ENCODE data around the gene ZNF486. TPM values are rescaled to one million over a fixed set of nuclear protein-coding genes. Genes with fewer than 3 reads are reported as not detected.
"Not testable (repeated sequence)": the region's sequence is repeated elsewhere in the genome, so short reads cannot be mapped to it uniquely, and the experiment has no call there.

ZNF486 gene
- total RNA-seq, 6 experiments from 2014 or later = 2.1 to 2.8 (median 2.4) TPM

- H3K27ac Mint-ChIP-seq = peak overlapping the region; percentile 84
- peak; percentile 8 for DNase-seq
- peak overlapping the region; percentile 94 for H3K4me3 Mint-ChIP-seq
- no peaks in the 10 kb centered on the region; the same call in none of the 2 replicates for H3K27me3 Mint-ChIP-seq (ENCODE audit: insufficient read depth)
- H3K4me1 Mint-ChIP-seq (ENCODE audit: low read depth) = no peaks in the 10 kb centered on the region; the same call in 1 of the 2 replicates
- no peak for TF ChIP-seq CTCF (IDR thresholded peaks at IDR 0.05)
- H3K9me3 Mint-ChIP-seq = peaks cover 54% of the 10 kb centered on the region
- H3K36me3 Mint-ChIP-seq (ENCODE audit: low read depth) = peaks cover 24% of the 10 kb centered on the region
Measured at GRCh38 chr19:20237773-20238623, 71.0 kb downstream of the ZNF486 start.

GRCh38 chr19:20243629-20244028 lies 76.6 kb downstream of the ZNF486 start:
- TF ChIP-seq CTCF (IDR thresholded peaks at IDR 0.05) = no peak
- no peaks in the 10 kb centered on the region for H3K4me1 Mint-ChIP-seq (ENCODE audit: low read depth)
- H3K9me3 Mint-ChIP-seq = peaks cover 43% of the 10 kb centered on the region
- H3K27me3 Mint-ChIP-seq (ENCODE audit: insufficient read depth) = no peaks in the 10 kb centered on the region; the same call in 1 of the 2 replicates
- no peaks in the 10 kb centered on the region for H3K36me3 Mint-ChIP-seq (ENCODE audit: low read depth)
- H3K27ac Mint-ChIP-seq = no peak overlapping the region
- no peak for DNase-seq
- H3K4me3 Mint-ChIP-seq = no peak overlapping the region

- no peak overlapping the region for H3K4me3 Mint-ChIP-seq
- H3K36me3 Mint-ChIP-seq (ENCODE audit: low read depth) = no peaks in the 10 kb centered on the region
Measured at GRCh38 chr19:20244356-20244755, 77.3 kb downstream of the ZNF486 start.

GRCh38 chr19:20245309-20245708 lies 78.3 kb downstream of the ZNF486 start:
- TF ChIP-seq CTCF (IDR thresholded peaks at IDR 0.05) = no peak
- Mint-ChIP-seq H3K4me1 (ENCODE audit: low read depth) (no peaks in the 10 kb centered on the region), H3K27me3 (ENCODE audit: insufficient read depth) (no peaks in the 10 kb centered on the region; the same call in 1 of the 2 replicates), H3K9me3 (peaks cover 34% of the 10 kb centered on the region), H3K27ac (no peak overlapping the region), H3K36me3 (ENCODE audit: low read depth) (no peaks in the 10 kb centered on the region), H3K4me3 (no peak overlapping the region)
- DNase-seq = no peak

More at GRCh38 chr19:20244356-20244755, 77.3 kb downstream of the ZNF486 start:
- peaks cover 39% of the 10 kb centered on the region for H3K9me3 Mint-ChIP-seq
- DNase-seq = no peak
- H3K27me3 Mint-ChIP-seq (ENCODE audit: insufficient read depth) = no peaks in the 10 kb centered on the region; the same call in 1 of the 2 replicates
- H3K27ac Mint-ChIP-seq = no peak overlapping the region
- H3K4me1 Mint-ChIP-seq (ENCODE audit: low read depth) = no peaks in the 10 kb centered on the region
- no peak for TF ChIP-seq CTCF (IDR thresholded peaks at IDR 0.05)

DNA sequence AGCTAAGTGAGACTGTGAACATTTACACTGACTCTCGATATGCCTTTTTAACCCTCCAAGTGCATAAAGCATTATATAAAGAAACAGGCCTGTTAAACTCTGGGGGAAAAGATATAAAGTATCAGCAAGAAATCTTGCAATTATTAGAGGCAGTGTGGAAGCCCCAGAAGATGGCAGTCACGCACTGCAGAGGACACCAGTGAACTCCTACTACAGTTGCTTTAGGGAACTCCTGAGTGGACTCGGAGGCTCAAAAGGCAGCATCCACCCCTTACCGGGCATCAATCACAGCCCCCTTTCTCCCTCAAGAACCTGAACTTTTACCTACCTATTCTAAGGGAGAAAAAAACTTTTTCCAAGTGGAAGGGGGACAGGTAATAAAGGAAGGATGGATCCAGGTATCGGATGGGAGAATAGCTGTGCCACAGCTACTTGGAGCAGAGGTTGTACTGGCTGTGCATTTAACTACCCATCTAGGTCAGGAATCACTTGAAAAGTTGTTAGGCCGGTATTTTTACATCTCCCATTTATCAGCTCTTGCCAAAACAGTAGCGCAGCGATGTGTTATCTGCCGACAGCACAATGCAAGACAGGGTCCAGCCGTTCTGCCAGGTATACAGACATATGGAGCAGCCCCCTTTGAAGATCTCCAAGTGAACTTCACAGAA lies 80.1 kb downstream of the ZNF486 start:
- peak; percentile 35; the same call in 1 of the 2 replicates for TF ChIP-seq CTCF (IDR thresholded peaks at IDR 0.05)
- DNase-seq = no peak
- no peaks in the 10 kb centered on the region for H3K4me1 Mint-ChIP-seq (ENCODE audit: low read depth)
- no peaks in the 10 kb centered on the region for H3K36me3 Mint-ChIP-seq (ENCODE audit: low read depth)
- H3K27me3 Mint-ChIP-seq (ENCODE audit: insufficient read depth) = no peaks in the 10 kb centered on the region; the same call in 1 of the 2 replicates
- H3K4me3 Mint-ChIP-seq = no peak overlapping the region
- H3K27ac Mint-ChIP-seq = no peak overlapping the region
- H3K9me3 Mint-ChIP-seq = peaks cover 35% of the 10 kb centered on the region

DNA sequence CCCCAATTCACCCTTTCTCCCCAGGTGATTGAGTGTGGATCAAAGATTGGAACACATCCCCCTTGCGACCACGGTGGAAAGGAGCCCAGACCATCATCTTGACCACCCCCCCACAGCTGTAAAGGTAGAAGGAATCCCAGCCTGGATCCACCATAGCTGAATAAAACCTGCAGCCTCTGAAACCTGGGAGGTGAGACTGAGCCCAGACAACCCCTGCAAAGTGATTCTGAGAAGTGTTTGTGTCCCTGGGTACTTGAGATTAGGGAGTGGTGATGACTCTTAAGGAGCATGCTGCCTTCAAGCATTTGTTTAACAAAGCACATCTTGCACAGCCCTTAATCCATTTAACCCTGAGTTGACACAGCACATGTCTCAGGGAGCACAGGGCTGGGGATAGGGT lies 81.2 kb downstream of the ZNF486 start:
- H3K4me3 Mint-ChIP-seq; H3K27ac Mint-ChIP-seq; H3K27me3 Mint-ChIP-seq (ENCODE audit: insufficient read depth); H3K4me1 Mint-ChIP-seq (ENCODE audit: low read depth); H3K36me3 Mint-ChIP-seq (ENCODE audit: low read depth); DNase-seq: not testable (repeated sequence)
- peaks cover 31% of the 10 kb centered on the region for H3K9me3 Mint-ChIP-seq

All from HFFc6 (cell line).